Suprapubic skin (tissue), 4 donors: Measurements from ENCODE around the gene SYDE1.

Experiments used
- POLR2A ChIP-seq, 2 donors: fragments of 450-650 bp; IDR thresholded peaks; one replicate each; pipeline ENCODE4 v1.6.1; 2017; ENCODE audit warnings: antibody characterized with exemption in 2 of 2, mild to moderate bottlenecking in 2 of 2, moderate library complexity in 2 of 2
- POLR2AphosphoS5 ChIP-seq, 3 donors: sonication (generic); formaldehyde crosslinking; IDR thresholded peaks; one replicate each; pipeline ENCODE4 v1.6.1; 2017; ENCODE audit warnings: antibody characterized with exemption in 3 of 3
- TF ChIP-seq, protein P1 (sequence below), 2 donors: fragments of 200-600 bp in 1 of 2; fragments of 450-650 bp in 1 of 2; sonication (generic) in 1 of 2; IDR thresholded peaks; one replicate each; pipeline ENCODE4 v1.5.1; 2016 to 2019; ENCODE audit warnings: antibody characterized with exemption in 2 of 2, mild to moderate bottlenecking in 1 of 2, moderate library complexity in 1 of 2

GRCh38 chr19:15099017-15099582 is 8.1 kb upstream of the SYDE1 start:
- TF ChIP-seq, protein P1, sequence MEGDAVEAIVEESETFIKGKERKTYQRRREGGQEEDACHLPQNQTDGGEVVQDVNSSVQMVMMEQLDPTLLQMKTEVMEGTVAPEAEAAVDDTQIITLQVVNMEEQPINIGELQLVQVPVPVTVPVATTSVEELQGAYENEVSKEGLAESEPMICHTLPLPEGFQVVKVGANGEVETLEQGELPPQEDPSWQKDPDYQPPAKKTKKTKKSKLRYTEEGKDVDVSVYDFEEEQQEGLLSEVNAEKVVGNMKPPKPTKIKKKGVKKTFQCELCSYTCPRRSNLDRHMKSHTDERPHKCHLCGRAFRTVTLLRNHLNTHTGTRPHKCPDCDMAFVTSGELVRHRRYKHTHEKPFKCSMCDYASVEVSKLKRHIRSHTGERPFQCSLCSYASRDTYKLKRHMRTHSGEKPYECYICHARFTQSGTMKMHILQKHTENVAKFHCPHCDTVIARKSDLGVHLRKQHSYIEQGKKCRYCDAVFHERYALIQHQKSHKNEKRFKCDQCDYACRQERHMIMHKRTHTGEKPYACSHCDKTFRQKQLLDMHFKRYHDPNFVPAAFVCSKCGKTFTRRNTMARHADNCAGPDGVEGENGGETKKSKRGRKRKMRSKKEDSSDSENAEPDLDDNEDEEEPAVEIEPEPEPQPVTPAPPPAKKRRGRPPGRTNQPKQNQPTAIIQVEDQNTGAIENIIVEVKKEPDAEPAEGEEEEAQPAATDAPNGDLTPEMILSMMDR (IDR thresholded peaks at IDR 0.05): no peak
- TF ChIP-seq POLR2AphosphoS5 (IDR thresholded peaks at IDR 0.05) (no peak), POLR2A (IDR thresholded peaks at IDR 0.05) (no peak)
